Activated CD4-positive, alpha-beta T cell treated with anti-CD3 and anti-CD28 coated beads, Interleukin-2, amount 50 U/mL, for 4 hours (primary cell): ENCODE data around the gene F13A1.

Source experiments
- DNase-seq, 2 experiments: peaks; one replicate each; pipeline ENCODE4 v3.0.0-alpha.2; 2020

F13A1 gene

DNA sequence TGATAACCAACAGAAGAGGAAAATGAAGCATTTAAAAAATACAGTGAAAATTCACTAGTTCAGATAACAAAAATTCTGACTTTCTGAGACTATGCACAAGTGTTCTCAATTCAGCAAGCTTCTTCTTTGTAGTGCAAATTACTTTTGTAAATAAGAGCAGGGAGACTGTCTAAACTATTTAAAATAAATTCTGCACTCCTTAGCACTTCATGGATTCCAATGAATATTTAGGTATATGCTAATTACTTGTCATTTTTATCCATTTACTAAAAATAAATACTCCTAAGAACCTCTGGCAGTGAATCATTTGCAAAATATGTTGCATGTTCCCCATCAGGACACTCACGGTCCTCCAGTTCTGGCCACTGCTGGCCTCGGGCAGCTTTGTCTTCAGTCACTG lies 139.8 kb downstream of the F13A1 start:
- no peak for DNase-seq

DNA sequence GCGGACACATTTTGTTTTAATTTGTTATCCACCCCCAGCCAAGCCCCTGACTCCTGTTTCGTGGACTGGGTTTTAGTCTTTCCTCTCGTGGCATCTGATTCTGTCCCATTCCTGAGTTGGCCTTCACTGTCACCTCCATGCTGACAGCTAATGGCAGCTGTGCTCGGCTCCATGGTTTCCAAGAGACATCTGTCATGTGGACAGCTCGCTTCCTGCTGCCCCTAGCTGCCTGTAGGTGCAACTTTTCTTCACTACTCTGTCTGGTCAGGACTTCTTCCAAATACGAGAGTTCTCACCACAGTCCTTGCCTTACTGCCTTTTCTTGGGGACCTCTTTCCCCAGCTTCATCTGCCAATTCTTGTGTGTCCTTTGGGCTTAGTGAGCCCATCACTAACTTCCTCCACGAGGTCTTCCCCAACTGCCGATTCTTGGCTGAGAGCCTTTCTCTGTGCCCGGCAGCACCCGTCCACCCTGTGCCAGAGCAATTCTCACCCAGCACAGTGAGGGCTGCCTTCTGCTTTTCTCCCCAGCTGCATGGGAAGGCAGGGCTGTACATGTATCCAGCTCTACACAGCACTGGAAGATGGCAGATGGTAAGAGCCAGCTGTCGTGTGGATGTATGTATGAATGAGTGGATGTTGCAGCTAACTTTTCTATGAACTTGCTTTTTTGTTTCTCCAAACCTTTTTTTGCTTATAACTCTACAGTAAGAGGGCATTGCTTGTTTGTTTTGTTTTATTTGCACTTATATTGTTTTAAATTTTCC lies 140.4 kb downstream of the F13A1 start:
- DNase-seq = no peak

DNA sequence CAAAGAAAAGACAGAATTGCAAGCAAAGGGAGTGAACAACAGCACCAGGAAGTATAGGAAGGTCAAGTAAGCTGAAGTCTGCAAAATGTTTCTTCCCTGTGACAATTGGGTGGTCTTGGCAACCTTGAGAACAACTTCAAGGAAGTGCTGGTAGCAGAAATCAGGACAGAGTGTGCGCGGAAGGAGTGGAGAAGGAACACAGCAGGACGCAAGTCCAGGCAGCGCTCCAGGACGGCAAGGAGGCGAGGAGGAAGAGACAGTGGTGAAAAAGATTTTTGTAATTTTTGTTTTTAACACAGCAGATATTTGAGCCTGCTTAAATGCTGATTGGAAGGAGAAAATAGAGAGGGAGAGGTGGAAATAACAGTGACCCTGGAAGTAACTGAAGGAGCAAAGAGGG lies 141.7 kb downstream of the F13A1 start:
- DNase-seq = no peak

DNA sequence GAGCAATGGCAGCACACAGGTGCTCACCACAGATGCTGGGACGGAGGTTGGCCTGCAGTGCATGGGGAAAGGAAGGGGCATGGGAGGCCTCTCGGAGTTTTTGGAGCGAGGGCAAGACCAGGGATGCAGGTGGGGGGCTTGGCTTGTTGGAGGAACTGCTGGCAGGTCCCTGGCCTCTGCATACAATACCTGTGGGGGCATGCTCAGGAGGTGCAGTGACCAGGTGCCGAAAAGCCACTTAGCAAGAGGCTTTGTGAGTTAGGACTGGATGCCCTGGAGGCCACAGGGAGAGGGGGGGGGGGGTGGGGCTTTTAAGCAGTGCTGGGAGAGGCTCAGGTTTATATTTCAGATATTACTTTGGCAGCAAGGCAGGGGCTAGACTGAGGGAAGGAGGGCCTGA lies 142.7 kb downstream of the F13A1 start:
- DNase-seq = no peak

DNA sequence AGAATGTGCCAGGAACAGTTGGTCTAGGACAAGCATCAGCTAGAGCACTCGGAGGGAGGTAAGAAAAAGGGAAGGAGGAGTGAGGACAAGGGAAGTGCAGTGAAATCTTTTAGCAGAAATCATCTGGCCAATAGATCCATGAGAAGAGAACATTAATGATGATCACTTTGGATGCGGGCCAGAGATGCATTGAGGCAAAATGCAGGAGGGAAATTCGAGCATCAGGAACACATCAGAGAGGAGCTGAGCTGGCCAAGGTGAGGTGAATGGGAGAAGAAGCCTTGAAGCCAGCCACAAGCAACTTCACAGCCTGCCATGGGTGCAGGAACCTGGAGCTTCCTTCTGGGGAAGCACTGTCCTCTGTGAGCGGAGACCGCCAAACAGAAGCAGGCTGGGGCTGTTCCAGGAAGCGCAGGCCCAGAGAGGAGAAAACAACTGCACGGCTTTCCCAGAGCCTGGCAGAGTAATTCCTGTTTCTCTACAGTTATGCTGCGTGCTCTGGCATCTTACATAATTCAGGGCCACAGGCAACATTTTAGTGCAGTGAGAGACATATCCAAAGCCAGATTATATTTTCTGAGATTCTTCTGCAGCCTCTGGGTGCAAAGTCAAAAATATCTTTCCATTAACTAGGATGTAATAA lies 143.8 kb downstream of the F13A1 start:
- DNase-seq = no peak

DNA sequence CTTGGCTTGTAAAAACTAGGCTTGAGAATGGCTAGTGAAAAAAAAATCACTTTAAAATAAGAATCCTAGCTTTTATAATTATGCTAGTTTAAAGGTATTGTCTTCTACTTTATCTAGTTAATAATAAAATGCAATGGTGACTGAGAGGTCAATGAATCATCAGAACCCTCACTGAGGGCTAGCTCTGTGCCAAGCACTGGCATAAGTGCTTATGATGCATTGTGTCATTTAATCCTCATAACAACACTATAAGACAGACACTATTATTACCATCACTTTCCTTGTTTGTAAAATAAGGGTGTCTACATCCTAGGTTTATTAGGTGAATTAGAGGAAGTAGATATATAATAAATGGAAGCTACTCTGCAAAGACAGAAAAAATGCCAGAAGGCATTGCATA lies 144.3 kb downstream of the F13A1 start:
- no peak for DNase-seq

DNA sequence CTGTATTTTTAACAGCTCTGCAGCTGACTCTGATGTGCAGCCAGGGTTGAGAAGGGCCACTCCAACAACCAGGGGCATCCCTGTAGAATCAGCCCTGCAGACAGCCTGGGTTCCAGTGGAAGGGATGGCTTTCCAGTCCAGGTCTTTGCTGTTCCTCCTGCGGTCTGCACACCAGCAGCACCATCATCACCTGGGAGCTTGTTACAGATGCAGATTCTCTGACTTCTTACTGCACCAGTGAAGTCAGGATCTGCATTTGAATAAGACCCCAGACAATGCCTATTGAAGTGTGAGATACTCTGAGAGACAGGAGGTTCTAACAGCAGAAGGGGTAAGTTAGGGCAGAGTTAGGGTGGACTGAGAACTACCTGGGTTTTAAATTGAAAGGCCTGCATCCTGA lies 151.3 kb downstream of the F13A1 start:
- DNase-seq = no peak

DNA sequence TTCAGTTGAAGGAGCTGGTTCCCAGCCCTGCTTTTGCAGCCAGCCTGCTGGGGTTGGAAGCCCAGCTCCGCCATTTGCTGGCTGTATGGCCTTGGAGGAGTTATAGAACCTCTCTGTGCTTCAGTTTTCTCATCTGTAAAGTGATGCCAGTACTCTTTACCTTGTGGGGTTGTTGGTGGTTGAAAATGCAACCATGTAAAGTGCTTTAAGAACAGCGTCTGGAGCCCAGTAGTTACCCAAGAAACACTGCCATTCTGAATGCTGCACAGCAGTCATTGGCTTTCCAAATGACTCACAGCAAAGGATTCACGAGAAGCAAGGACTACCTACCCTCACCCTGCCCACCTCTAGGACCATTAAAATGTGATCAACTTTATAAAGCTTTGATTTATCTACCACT lies 154.4 kb downstream of the F13A1 start:
- DNase-seq = no peak

DNA sequence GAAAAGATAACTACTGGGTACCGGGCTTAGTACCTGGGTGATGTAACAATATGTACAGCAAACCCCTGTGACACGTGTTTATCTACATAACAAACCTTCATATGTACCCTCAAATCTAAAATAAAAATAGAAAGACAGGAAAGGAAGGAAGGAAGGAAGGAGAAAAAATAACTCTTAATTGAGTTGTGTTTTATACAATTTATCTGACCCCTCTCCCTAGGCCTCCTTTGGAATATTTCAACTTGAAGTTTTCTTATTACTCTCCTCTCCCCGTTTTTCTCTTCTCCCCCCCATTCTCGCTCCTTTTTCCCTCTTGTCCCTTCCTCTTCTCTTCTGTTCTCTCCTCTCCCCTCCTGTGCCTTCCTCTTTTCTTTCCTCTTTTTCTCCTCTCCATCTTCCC lies 156.1 kb downstream of the F13A1 start:
- DNase-seq = no peak

DNA sequence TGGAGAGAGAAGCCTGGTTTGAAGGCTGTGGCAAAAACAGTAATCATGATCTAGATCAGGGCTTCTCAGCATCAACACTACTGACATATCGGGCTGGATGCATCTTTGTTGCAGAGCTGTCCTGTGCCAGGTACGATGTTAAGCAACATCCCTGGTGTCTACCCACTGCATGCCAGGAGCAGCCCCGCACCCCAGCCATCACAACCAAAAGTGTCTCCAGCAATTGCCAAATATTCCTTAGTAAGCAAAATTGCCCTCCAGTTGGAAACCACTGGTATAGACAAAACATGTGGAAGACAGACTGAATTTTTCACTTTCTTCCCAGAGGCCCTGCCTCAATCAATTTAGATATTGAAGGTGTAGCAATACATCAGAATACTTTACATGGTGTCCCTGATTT lies 166.1 kb downstream of the F13A1 start:
- DNase-seq = no peak

DNA sequence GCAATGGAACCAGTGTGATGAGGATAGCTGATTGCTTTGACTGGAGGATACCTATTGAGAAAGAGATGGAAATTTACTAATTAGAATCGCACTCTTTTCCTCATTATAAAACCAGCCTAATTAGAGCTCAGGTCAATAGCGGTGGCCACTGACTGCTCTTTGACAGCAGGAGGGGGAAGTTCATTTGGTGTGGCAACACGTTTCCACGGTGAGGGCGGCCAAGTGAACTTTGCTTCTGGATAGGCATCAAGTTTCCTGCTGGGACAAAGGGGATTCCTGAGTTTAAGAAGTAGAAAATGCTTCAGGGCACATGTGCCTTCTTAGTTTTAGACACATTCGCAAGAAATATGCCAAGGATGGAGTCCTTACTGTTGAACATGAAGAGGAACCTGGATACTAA lies 168.4 kb downstream of the F13A1 start:
- DNase-seq = no peak

DNA sequence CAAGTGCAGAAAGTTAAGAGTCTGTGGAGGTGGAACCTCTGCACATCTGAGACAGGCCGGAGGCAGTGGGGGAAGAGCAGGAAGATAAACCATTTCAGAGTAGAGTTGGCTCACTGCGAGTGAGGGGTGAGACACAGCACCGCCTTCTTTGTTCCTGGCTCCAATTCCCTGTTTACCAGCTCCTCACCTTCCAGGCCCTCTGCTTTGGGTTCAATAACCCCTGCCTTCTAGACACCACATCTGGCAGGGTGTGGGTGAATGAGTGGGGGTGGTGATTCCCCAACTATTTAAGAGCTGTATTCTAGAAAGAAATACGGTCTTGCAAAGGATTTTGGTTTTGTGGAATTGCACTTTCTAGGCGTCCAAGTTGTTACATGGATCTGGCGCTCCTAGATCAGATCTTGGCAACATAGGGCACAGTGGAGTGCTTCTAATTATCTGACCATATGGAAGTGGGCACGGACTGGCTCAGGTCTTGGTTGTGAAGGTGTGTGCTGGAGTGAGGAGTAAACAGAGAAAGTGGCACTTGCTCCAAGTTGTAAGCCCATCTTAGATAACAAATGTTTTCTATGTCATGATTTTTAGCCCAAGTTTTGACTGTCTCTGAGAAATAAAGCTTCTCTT lies 172.2 kb downstream of the F13A1 start:
- no peak for DNase-seq

DNA sequence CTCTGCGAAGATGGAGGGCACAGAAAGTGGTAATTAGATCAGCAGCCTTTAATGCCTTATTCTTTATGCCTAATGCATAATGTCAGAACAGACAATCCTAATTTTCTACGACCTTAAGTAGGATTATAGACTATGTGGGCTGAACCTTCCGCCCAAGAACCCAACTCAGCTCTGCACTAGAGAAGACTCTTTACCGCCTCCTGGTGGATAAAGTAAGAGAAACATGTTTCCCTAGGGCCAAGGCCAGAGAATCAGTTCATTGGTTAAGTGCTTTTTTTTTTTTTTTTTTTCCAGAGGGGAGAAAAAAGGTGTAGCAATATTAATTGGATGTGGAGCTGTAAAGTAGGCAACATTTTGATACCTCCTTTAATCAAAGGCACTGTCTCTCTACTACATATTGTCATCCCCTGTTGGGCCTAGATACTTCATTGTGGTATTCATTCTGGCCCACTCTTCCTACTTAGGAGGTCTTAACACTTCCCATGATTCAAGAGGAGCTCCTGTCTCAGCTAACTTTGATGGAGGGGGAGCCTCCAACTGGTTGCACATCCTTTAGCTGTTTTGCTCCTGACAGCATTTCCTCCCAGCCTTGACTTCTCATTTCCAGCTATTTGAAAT lies 188.9 kb downstream of the F13A1 start:
- no peak for DNase-seq

DNA sequence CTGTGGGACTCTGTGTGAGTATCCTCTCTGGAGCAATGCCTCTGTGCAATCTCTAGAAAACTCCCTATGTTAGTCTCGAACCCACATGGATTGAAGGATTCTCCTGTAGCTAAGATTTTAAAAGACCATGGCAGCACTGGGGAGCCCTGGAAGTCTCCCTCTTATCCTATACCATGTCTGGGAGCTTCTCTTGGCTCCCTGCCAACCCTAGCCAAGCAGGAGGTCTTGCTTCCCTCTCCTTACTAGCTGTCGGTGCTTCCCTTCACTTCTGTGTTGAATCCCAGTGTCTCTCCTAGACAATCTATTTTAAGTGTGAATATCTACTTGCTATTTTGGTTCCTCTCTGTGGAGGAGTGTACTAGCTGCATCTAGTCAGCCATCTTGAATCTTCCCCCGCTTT lies 195.0 kb downstream of the F13A1 start:
- DNase-seq = no peak

DNA sequence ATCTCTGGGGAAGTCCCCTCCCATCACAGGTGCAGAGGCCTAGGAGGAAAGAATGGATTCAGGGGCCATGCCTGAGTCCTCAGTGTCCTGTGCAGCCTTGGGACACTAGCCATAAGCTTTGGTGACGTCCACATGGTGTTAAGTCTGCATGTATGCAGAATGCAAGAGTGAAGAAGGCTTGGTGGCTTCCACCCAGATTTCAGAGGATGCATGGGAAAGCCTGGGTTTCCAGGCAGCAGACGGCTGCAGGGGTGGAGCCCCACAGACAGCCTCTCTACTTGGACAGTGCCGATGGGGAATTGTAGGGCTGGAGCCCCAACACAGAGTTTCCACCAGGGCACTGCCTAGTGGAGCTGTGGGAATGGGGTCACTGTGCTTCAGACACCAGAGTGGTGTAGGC lies 196.7 kb downstream of the F13A1 start:
- no peak for DNase-seq

DNA sequence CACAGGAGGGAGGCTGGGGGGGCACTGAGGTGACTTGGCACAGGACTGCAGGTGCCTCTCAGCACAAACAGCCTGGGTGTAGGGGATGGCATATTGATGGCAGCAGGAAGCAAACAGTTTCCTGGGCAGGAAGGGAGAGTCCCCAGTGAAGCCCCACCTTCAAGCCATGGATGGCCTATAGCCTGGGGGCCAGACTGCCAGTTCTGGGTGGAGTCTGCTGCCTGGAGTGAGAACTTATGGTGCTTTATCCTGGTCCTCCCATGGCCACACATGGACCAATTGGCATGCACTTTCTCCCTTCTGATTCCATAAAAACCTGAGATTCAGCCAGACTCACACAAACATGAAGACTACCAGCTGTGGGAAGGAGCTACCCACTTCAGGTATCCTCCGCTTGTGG lies 198.5 kb downstream of the F13A1 start:
- DNase-seq = no peak

DNA sequence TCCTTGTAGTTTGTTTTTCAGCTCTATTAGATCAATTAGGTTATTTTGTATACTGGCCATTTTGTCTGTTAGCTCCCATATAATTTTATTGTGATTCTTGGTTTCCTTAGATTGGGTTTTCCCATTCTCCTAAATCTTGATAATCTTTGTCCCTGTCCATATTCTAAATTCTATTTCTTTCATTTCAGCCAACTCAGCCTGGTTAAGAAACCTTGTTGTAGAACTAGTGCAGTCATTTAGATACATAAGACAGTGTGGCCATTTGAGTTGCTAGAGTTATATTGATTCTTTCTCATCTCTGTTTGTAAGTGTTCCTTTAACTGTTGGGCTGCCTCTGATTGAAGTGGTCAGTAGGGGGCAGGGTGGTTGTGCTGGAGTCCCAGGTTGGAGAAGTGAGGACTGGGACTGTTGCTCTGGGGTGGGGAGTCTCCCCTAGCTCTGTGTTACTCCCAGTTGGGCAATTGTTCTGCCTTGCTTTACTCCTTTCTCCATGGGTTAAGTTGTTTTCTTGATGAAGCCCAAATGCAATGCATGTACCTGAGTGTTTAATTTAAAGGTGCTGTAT lies 214.9 kb downstream of the F13A1 start:
- no peak for DNase-seq
